DMS 273 (cell line): ENCODE results near the gene DIP2C.
"Not testable (repeated sequence)": the region's sequence is repeated elsewhere in the genome, so short reads cannot be mapped to it uniquely, and the experiment has no call there.

ENCODE experiments used
- DNase-seq: peaks from one replicate; lab custom pipeline; 2025; ENCODE audit not compliant: unreplicated experiment; lab: John Stamatoyannopoulos, UW

DIP2C gene

DNA sequence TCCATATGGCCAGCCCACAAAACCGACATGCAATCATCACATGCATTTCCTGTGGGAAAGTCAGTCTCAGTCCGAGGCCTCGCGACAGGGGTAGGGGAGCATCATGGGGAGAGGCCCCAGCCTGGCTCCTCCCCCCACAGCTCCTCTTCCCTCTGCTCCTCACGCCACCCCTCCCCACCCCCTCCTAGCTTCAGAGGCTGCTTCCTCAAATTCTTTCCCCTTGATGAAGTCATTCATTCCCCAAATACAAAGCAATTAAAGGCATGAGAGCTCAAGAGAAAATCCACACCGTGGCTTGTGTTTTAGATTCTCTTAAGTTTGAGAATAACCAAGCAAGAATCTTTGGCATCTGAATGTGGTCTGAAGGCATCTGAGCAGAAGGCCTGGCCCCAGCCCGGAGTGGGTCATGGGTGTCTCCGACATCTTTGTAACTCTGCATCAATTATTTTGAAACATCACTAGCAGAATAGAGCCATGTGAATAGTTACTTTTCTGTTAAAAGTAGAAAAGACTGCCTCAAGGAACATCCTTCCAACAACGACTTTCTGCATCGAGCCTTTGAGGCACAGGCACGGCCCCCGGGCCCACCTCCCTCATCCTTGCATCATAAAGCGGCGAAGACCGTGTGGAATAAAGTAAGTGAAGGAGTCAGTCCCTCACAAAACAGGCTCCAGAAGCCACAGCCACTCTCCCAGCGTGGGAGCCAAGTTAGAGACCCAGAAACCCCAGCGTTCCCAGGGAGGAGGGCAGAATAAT is 90.9 kb downstream of the DIP2C start:
- no peak for DNase-seq

- no peak for DNase-seq
These were observed 91.5 kb downstream of the DIP2C start for GRCh38 chr10:597976-598375.

- no peak for DNase-seq
These were observed 92.6 kb downstream of the DIP2C start for GRCh38 chr10:596725-597345.

DNA sequence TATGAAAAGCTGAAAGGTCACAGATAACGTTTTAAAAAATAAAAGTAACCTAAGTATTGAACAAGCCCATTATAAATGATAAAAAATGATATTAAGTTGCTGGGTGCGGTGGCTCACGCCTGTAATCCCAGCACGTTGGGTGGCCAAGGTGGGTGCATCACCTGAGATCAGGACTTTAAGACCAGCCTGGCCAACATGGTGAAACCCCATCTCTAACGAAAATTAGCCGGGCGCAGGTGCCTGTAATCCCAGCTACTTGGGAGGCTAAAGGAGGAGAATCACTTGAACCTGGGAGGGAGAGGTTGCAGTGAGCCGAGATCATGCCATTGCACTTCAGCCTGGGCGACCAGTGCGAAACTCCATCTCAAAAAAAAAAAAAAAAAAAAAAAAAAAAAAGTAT is 93.3 kb downstream of the DIP2C start:
- DNase-seq, result not testable (repeated sequence)

- DNase-seq, result no peak
These were observed 94.0 kb downstream of the DIP2C start for GRCh38 chr10:595473-595872.

DNA sequence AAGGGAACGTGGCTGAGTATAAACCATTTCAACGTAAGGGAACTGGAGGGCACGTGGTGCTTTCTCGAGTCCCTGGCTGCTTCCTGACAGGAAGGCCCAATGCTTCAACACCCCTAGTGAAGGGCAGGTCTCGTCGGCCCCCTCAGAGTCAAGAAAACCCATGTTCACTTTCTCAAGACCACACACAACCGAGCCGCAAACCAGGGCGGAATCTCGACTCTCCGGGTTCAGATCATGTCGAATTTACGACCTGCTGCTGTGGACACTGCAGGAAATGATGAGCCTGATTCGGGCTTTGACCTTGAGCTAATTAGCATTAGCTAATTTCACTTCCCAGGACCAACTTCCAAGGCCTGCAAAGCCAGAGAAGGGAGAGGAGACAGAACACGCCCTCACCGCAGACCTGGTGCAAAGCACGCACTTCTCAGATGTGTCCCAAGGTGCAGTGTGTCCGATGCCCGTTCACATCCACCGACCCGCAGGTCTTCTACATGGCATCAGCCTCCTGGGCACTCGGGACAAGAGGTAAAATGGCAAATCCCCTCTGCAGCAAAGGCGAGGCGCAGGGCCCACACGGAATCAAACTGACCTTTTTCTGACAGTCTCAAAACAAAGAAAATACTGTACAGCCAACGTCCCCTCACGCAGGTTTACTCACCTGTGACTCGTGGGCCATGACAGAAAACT is 94.7 kb downstream of the DIP2C start:
- no peak for DNase-seq

DNA sequence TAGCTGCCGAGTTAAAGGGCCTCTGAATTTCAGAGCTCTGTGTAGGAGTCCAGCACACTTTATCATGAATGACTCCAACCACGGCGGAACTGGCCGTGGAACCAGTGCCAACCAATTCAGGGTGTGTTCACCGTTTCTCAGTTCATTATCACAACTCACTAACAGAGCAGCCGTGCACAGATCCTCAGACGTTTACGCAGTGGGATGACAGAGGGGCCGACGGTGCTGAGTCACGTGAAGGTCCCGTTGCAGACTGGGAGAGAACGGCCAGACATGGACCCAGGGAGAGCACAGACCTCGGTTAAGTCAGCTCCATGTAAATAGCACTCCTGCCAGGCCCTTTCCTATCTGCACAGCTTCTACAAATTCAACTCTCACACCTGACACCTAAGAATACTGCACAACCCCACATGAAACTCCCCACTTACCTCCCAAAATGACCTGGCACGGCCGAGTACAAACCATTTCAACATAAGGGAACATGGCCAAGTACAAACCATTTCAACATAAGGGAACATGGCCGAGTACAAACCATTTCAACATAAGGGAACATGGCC is 95.5 kb downstream of the DIP2C start:
- DNase-seq, result no peak

DNA sequence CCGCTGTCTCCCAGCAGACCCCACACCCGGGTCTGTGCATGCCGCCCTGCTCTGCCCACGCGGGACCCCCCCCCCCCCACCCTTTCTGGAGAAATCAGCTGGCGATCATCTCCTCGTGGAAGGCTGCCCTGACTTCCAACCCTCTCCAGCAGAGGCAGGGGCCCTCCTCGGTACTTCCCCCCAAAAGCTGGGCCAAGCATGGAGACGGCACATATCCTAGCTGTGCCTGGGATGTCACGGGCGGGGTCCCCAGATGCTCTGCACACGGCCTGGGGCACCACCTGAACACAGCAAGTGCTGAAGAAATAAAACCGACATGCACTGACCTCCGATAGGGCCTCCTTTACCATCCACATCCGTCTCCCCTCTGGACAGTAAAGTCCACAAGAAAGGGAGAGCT is 96.0 kb downstream of the DIP2C start:
- DNase-seq, result no peak

GRCh38 chr10:593016-593415 is 96.5 kb downstream of the DIP2C start:
- DNase-seq, result no peak

DNA sequence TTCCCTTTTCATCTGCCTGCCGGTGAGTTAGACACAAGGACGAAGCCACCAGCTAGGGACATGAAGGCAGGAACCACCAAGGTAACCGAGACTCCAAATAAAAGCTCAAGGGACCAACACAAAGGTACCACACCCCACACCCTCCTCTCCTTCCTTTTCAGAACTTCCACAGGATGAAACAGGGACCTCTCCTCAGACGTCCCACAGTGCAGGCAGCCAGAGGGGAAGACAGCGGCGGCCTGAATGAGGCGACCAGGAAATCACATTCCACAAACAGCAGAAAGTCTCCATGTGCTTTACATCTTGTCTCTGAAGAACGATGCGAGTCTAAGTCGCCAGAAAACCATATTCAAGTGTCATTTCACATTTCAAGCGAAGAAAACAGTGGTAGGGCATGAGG is 97.8 kb downstream of the DIP2C start:
- DNase-seq, result no peak

DNA sequence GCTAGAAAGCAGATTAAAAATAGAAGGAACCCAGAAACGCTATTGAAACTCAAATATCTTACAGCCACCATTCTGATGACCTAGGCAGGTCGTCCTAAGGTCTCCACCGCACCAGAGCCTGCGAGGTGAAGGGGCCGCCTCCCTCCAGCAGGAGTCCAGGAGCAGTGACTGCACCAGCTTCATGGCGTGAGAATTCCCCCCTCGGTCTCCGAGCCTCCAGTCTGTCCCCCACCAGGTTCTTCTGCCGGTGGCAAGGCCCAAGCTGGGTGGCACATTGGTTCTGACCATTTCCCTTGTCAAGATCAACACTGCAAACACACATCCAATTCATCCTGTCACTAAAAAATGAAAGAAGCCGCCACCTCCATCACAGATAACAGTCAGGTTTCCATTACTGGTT is 98.7 kb downstream of the DIP2C start:
- no peak for DNase-seq

DNA sequence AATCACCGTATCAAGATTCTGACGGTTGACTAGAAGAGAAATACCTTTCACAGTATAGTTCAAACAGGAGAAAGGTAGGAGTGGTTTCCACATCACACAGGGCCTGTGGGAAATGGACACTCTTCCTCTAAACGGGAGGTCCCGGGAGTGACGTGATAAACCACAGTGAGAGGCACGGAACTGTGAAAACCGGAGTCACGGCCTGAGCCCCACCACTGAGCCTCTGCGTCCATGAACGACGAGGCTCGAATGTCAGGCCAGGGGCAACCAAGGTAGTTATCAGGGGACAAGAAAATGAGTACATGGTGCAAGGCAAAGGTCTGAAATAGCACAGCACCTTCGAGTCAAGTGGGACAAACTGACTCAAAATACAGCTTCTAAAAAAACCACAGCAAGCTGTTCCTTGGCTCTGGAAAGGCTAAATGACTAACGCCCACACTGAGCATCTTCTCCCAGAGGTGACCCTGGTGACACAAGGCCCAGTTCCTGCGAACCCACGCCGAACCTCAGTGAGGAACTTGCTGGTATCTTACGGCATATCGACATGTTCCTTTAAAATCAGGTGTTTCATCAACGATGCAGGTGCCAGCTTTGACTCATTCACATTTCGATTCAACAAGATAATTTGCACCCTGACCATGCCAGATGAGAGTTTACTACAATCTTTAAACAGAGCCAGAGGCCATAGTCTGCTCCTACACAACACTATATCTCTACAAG is 99.3 kb downstream of the DIP2C start:
- DNase-seq, result no peak

DNA sequence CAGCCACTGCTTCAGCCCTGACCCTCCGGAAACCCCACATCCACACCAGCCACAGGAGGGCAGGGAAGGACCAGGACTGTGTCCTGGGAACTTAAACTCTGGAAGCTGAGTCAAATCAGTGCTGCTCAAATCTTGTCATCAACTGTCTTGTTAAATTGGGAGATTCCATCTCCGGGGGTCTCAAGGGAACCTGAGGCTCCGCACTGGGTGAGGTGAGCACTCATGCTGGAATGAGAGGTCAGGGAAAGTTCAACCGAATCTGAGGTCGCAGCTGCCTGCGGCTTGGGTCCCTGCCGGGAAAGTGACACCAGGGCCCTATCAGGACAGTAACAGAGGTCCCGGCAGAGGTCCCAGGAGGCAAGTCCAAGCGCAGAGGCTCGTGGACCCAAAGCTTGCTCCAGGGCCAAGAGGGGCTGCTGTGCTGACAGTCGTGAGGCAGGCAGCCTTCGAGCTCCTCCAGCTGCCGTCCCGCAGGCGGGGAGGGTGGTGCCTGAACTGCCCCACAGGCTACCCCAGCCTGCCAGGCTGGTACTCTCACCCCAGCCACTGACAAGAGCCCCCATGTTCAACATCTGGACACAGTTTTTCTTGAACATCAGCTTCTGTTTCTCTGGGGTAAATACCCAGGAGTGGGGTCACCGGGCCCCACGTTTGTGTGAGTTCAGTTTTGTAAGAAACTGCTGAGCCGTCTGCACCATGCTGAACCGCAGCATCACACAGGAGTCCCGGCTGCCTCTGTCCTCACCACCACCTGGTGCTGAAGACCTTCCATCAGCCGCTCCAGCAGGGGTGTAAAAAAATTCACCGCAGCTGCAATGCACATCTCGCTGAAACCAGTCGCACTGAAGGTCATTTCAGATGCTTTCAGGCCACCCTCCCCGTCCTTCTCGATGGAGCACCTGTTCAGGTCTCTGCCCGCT is 101.0 kb downstream of the DIP2C start:
- no peak for DNase-seq

- DNase-seq, result no peak
These were observed 102.8 kb downstream of the DIP2C start for GRCh38 chr10:586716-587115.

DNA sequence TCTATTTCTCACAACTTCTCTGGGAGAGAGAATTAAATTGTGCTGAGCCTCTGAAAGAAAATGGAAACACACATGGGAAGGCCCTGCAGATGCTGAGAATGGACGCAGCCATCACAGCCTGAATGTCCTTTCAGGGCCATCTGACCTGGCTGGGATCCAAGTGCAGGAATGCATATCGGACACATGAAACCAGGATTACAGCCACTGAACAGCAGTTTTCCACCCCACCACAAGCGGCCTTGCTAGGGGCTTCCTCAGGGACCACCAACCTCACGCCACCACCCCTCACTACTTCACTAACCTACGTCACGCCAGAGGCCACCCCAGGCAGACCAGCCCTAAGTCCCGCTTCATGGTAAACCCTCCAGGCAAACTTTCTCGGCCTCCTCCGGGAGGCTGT is 103.3 kb downstream of the DIP2C start:
- DNase-seq, result no peak

GRCh38 chr10:585502-585901 is 104.0 kb downstream of the DIP2C start:
- DNase-seq, result no peak

GRCh38 chr10:584497-585290 is 104.8 kb downstream of the DIP2C start:
- DNase-seq, result not testable (repeated sequence)

GRCh38 chr10:583433-583832 is 106.0 kb downstream of the DIP2C start:
- no peak for DNase-seq

DNA sequence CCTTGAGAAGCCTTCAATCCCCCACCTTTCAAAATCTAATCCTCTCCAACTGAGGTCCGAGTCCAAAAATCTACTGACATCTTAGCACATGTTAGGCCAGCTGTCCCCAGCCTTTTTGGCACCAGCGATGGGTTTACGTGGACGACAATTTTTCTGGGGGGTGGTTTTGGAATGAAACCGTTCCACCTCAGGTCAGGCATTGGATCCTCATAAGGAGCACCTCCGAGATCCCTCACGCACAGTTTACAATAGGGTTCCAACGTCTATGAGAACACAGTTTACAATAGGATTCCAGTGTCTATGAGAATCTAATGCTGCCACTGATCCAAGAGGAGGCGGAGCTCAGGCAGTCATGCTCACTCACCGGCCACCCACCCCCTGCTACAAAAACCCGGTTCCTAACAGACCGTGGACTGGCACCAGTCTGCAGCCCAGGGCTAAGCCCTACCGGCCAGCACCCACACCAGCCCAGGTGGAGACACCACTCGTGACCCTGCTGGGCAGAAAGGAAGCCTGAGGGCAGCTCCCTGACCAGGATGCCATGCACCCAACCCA is 107.6 kb downstream of the DIP2C start:
- DNase-seq, result no peak
